ENCODE measurements around the gene ARL16.

Gene ARL16

GRCh38 chr17:81641825-81642489 is 41.6 kb downstream of the ARL16 start:
- DNase-seq: no peak

GRCh38 chr17:81640011-81640410 is 43.6 kb downstream of the ARL16 start:
- DNase-seq: no peak

GRCh38 chr17:81638683-81639082 is 44.9 kb downstream of the ARL16 start:
- DNase-seq: no peak

GRCh38 chr17:81636505-81637288 is 46.9 kb downstream of the ARL16 start, which contains the start of the genes NPLOC4 and TSPAN10:
Gene NPLOC4 (minus strand): TSS chr17:81637112. CDS start chr17:81636930, 182 bp downstream.
Gene TSPAN10 (plus strand): TSS chr17:81637196. CDS start chr17:81642413, 5,217 bp downstream.
- DNase-seq: peak; percentile 94

GRCh38 chr17:81635973-81636504 is 47.6 kb downstream of the ARL16 start:
- DNase-seq: no peak

GRCh38 chr17:81635431-81635830 is 48.2 kb downstream of the ARL16 start:
- DNase-seq: no peak

- no peak for DNase-seq
Observed at GRCh38 chr17:81631482-81631881, 52.1 kb downstream of the ARL16 start.

All from activated effector memory CD4-positive, alpha-beta T cell treated with anti-CD3 and anti-CD28 coated beads, Interleukin-2, amount 50 U/mL, for 16 hours (primary cell).